ENCODE measurements around the gene FAM3B.

The FAM3B gene

DNA sequence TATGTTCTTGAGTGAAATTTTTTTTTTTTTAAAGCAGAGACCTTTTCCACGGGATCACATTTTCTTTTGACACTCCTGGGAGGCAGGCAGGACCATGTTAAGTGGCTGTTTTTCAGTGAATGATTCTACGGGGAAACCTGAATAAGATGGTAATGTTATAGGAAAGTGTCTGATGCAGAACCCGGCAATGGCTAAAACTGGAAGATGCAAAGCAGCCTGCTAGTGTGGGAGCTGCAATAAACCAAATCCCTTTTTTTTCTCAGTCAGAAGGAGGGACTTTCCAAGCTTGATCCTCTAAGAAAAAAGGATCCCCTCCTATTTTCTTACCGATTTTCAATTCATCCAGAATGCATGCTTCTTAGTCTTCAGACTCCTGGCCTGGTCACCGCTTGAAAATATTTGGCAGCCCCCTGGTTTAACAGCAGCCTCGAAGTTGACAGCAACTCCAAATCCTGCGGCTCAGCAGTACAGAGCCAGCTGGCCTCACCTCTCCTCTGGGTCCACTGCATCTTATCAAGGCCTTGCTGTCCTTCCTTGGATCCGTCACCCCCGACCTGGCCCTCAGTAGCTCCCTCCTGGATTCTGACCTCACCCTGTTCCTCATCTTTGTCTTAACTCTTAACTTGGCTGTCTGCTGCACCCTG lies 50.8 kb downstream of the FAM3B start (continued):
- no peak for TF ChIP-seq TSHZ1 (tag by site-specific recombination; IDR thresholded peaks at IDR 0.05; ENCODE audit: borderline replicate concordance)

GRCh38 chr21:41367945-41368734 lies 51.5 kb downstream of the FAM3B start:
- TF ChIP-seq EGR2 (tag by site-specific recombination; IDR thresholded peaks at IDR 0.05; ENCODE audit: low read depth) (no peak), IKZF3 (tag by site-specific recombination; IDR thresholded peaks at IDR 0.05) (no peak), ZNF302 (tag by site-specific recombination; IDR thresholded peaks at IDR 0.05; ENCODE audit: low read depth) (no peak), ZNF335 (tag by site-specific recombination; conservative IDR thresholded peaks at IDR 0.05) (no peak), ZNF610 (tag by site-specific recombination; IDR thresholded peaks at IDR 0.05; ENCODE audit: borderline replicate concordance) (no peak), MYNN (tag by site-specific recombination; IDR thresholded peaks at IDR 0.05; ENCODE audit: borderline replicate concordance) (no peak), ZIC2 (tag by site-specific recombination; IDR thresholded peaks at IDR 0.05) (no peak), ZEB2 (tag by site-specific recombination; IDR thresholded peaks at IDR 0.05) (no peak), GLIS1 (tag by site-specific recombination; IDR thresholded peaks at IDR 0.05) (no peak), ZNF792 (tag by site-specific recombination; IDR thresholded peaks at IDR 0.05) (no peak), ZNF280D (tag by site-specific recombination; IDR thresholded peaks at IDR 0.05) (no peak), ZNF768 (tag by site-specific recombination; IDR thresholded peaks at IDR 0.05) (no peak), ZNF48 (tag by site-specific recombination; IDR thresholded peaks at IDR 0.05) (no peak), INSM2 (tag by site-specific recombination; IDR thresholded peaks at IDR 0.05) (no peak), MZF1 (tag by site-specific recombination; IDR thresholded peaks at IDR 0.05; ENCODE audit: borderline replicate concordance) (no peak), ZNF292 (tag by site-specific recombination; IDR thresholded peaks at IDR 0.05; ENCODE audit: borderline replicate concordance, low read depth) (no peak), ZNF837 (tag by site-specific recombination; IDR thresholded peaks at IDR 0.05) (no peak)
- TF ChIP-seq, protein P1, sequence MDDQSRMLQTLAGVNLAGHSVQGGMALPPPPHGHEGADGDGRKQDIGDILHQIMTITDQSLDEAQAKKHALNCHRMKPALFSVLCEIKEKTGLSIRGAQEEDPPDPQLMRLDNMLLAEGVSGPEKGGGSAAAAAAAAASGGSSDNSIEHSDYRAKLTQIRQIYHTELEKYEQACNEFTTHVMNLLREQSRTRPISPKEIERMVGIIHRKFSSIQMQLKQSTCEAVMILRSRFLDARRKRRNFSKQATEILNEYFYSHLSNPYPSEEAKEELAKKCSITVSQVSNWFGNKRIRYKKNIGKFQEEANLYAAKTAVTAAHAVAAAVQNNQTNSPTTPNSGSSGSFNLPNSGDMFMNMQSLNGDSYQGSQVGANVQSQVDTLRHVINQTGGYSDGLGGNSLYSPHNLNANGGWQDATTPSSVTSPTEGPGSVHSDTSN (CRISPR knock-in tag; IDR thresholded peaks at IDR 0.05) = no peak
- ChIA-PET POLR2A (no interaction called here), CTCF (interaction anchor here (2.3 kb wide), 1 partner anchor 85 kb away, joined by 9 read pairs; no protein-coding TSS in a partner anchor)
- Histone ChIP-seq H3K4me3 (ENCODE audit: low read depth, low read length) (no peak overlapping the region), H3K9me3 (ENCODE audit: control insufficient read depth, insufficient read depth, low read depth, low read length) (no peaks in the 10 kb centered on the region), H3K27ac (ENCODE audit: extremely low read depth, low read depth, low read length) (no peak overlapping the region), H3K4me1 (ENCODE audit: control insufficient read depth, insufficient read depth, low read length) (no peaks in the 10 kb centered on the region), H3K36me3 (ENCODE audit: control insufficient read depth in 2 of 2, insufficient read depth in 1 of 2, low read length in 2 of 2) (no peaks in the 10 kb centered on the region)

Measured in HEK293 (cell line).